Measurements from ENCODE around the gene EGLN1.

The EGLN1 gene

DNA sequence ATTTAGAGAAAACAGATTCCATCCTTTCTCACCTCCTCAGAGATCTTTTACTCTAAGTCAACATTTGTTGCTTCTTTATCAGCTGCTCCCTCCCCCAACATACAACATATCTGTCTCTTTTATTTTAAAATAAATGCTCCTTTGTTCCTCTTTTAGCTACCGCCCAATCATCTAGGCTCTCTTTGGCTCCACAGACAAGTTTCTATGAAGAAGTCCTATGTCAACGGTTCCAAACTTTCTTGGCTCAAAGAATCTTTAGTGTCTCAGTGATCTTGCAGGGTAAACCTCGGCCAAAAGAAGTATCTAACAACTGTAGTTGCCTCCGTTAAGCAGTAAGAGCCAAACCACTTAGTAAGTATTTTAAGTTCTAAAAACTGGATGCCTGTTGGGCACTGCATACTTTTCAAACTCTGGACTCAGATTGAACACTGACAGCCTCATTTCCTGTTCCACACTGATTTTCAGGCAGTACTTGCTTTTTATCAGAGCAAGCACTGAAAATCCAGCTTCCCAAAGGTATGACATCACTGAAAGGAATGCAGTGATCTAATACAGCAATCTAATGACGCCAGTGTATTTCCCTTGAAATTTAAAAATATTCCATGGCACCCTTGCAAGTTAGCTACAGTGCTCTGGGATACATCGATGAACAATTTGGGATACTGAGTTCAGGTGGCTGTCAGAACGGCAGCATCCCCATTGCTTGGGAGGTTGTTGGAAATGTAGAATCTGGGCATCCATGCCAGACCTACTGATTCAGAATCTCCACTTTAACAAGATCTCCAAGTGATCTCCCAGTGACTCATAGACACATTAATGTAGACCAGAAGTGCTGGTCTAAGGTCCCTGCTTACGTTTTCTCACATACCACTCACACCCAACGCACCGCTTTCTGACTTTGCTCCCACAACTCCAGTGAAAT lies 26.8 kb downstream of the EGLN1 start:
- no peak for DNase-seq

DNA sequence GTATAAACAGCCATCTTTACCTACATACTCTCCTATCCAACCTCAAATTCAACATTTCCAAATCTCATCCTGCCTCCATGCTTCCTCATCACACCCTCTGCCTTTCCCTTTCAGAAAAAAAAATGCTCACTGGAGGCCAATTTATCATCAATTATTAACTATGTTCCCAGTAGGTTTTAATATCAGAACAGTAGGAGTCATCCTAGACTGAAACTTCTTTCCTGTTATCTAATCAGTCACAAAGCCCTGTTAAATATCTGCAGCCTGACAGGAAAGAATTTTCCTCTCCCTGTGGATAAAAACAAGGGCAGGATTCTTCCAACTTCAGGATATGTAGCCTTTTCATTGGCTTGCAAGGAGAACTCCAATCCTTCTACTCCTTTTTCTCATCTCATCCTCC lies 28.4 kb downstream of the EGLN1 start:
- no peak for DNase-seq

DNA sequence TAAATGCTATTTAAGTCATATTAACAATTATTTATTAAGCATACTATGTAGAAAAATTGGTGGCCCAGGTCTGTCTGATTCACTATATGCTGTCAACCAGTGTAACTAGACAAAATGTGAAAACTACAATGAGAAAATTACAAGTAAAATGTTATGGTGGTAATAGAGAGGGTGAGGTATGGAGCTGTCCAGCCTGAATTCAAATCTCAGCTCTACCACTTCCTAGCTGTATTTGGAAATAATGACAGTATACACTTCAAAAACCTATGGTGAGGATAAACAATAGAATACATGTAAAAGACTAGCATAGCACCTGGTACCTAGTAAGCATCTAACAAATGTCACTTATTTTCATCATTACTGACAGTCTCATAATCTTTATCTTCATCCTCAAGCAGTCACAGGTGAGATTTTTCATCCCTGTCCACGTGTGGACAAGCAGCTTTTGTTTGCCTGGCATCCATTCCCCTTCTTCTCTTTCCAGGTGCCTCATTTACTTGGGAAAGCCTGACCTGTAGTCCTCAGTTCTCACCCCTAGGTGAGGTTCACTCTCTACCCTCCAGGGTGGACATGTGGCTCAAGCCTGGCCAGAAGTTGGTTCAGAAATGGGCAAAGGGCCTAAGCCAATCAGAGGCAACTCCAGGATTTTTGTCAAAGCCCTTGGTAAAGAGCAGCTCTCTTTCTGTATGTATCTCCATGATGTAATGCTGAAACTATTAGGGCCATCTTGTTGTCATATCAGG lies 29.5 kb downstream of the EGLN1 start:
- DNase-seq: no peak

DNA sequence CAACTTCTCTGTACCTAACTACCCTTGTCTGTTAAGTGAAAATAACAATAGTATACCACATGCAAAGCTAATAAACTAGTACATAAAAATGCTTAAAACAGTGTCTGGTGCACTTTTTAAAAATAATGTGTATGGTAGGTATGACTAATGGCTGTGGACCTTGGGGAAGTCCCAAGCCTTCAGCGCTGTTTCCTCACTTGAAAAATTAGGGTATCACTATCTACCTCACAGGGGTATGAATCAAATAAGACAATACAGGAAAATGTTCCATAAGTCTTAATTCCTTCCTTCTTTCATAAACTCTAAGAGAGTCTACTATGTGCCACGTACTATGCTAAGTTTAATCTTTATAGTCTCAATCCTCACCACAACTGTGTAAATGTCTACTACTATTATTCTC lies 32.0 kb downstream of the EGLN1 start:
- no peak for DNase-seq

DNA sequence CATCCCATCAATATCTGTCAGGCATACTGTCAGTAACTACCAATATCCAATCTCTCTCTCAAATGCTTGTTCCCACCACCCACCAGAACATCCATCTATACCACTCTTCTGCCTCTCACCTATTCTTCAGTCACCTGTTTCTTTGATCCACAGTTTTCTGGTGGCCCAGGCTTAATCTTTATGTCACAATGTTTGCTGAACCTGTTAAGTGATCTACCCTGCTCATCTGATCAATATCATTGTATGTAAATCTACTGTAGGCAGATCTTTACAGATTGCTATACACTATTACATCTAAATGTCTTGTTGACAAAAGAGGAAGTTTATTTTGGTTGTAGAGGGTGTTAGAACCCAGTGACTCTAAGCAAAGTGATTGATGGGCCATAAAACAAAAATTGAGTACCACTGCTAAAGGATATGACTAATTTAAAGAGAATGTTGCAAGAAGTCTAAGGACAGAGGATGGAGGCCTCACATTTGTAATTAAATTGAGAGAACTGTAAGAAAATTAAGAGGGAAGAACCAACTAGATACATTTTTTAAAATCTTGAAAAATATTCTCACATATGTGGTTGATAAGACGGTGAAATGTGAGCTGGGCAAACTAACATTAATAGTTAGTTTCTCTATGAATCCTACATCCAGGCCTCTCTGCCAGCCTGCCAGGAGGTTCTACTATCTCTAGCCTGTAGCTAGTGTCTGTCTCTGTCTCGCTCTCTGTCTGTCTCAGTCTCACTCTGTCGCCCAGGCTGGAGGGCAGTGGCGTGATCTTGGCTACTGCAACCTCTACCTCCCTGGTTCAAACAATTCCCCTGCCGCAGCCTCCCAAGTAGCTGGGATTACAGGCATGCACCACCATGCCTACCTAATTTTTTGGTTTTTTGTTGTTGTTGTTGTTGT lies 34.1 kb downstream of the EGLN1 start:
- no peak for DNase-seq

DNA sequence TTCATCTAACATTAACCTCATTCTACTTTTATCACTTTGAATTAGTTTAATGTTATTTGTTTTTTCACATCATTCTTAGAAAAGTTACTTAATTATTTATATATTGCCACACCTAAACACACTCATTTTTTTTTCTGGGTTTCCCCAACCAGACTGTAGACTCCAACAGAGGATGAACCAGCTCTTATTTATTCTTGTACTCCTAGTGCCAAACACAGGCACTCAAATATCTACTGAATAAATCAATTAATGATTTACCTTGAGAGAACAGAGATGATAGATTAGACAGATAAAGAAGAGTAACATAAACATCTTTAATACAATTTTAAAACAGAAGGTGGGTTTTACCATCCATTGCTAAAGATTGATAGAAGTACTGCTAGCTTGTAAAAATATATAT lies 35.6 kb downstream of the EGLN1 start:
- no peak for DNase-seq

DNA sequence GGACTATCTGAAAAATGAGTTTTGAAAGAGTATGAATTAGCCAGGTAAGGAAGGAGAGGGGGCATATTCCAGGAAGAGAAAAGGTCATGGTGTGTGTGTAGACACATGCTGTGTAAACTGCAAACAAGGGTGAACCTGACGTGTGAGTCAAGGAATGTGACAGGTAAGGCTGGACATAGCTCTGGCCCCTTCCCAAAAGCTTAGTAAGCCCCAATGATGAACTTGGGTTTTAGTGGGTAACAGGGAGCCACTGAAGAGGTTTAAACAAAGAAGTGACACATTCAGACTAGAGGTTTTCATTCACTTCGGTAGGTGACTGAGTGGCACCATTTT lies 36.7 kb downstream of the EGLN1 start:
- no peak for DNase-seq

DNA sequence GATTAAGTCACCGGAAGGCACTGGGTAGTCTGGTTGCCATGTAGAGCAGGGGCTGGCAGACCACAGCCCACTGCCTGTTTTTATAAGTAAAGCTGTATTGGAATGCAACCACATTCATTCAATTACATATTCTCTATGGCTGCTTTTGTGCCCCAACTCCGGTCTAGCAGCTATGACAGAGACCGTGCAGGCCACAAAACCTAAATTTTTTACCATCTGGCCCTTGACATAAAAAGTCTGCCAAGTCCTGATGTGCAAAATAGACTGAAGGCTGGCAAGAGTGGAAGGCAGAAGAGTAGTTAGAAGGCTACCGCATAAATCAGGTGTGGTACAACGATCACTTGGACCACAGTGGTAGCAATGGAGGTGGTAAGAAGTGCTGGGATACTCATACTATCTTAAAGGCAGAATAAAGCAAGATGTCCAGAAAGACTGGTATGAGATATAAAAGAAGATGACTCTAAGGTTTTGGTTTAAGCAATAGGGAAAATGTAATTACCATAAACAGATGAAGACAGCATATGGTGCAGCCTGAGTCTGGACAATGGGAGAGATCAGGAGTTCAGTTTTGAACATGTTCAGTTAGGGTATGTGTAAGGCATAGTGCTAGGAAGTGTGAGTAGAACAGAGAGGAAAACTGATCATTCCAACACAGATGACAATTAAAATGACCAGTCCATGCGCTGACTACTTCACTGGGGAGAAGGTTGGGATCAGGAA lies 37.2 kb downstream of the EGLN1 start:
- DNase-seq: no peak

DNA sequence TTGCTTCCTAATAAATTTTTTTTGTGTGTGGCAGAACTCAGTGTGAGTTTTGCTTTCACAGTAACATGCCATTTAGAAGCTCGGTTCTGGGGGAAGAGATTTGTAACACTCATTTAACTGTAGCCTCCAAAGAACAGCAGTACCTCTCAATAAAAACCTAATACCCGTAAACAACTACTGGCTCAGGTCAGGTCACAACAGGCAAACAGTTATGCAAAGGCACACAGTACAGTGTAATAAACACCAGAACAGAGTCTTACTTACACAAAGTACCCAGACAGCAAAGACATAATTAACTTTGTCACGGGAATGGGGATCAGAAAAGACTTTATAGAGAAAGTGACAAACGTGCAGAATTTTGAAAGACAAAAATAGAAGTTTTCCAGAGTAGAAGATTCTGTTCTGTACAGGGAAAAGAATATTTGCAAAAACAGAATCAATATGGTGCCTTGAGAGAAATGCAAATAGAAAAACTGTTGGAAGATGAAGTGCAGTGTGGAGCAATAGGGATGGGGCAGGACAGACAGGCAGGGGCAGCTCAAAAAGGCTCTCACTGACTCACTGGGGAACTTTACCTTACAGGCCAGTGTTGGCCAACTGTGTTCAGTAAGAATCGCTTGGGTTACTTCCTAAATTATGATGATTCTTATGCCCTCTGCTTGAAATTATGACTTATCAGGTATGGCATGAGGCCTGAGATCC lies 38.8 kb downstream of the EGLN1 start:
- no peak for DNase-seq

DNA sequence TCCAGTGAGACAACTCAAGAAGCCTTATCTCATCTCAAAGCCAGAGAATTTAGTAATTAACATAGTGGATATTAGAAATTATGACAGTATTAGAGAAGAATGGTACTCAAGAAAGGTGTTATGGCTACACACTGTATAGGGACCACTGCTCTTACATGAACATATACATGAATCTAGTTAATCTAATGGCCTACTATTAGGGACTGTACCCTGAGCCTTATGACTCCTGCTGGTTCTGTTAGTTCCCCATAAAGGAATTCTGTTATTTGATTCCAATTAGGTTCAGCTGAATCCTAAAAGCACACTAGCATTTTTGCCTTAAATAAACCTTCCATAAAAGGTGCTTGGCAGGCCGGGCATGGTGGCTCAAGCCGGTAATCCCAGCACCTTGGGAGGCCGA lies 39.7 kb downstream of the EGLN1 start:
- no peak for DNase-seq

DNA sequence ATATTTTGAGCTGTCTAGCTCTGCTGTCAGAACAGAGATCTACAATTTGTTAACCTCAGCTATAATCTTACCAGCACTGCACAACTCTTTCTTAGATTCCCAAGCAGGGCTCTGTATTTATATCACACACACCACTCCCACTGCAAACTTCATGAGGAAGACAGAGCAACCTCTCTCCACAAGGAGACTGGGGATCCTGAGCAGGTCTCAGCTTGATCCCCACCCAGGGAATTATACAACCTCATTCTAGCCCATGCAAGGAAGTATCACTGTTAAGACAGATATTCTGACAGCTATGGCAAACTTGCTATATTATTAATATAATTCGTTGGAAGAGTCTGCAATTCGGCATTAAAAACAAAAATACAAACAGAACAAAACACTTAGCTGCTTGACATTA lies 40.4 kb downstream of the EGLN1 start:
- DNase-seq: no peak

DNA sequence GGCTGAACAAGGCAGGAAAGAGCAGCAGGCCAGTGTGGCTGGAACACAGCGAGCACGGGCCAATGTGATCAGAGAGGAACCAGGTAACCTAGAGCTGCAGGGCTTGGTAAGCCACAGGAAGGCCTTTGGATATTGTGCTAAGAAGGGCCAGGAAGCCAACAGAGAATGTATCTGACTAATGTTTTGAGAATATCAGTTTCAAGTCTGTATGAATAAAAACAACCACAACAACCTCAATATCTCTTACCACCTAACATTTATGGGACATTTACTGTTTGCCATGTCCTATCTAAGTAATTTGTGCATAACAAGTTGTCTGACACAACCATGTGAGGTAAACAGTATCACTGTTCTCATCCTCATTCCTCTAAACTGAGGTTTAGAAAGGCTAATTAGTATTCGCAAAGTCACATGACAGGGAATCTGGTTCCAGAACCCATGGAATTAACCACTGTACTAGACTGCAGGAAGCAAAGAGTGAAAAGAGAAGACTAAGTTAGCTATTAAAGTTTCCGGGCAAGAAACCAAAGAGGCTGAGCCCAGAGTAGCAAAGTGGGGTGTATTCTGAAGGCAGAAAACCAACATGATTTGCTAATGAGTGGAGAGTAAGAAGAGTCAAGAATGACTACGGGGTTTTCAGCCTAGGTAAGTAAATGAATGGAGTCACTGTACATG lies 45.1 kb downstream of the EGLN1 start:
- no peak for DNase-seq

DNA sequence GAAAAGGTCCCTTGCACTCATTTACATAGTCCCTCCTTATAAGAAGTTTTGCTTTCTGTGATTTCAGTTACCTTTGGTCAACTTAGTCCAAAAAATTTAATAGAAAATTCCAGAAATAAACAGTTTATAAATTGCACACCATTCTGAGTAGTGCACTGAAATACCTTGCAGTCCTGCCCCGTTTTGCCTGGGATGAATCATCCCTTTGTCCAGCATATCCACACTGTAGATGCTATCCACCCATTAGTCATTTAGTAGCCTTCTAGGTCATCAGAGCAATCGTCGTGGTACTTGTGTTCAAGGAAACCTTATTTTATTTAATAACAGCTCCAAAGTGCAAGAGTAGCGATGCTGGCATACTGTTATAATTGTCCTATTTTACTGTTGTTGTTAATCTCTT lies 46.0 kb downstream of the EGLN1 start:
- no peak for DNase-seq

DNA sequence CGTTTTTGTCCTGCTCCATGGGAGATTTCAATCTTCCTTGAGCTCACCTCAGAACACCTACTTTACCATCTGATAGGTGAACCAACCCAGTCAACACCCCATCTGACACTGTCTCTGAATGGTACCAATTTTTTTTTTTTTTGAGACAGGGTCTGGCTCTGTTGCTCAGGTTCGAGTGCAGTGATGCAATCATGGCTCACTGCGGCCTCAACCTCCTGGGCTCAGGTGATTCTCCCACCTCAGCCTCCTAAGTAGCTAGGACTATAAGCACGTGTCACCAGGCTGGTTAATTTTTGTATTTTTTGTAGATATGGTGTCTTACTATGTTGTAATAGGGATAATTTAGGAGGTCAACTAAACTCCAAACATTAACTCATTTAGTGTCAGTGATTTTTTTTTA lies 47.7 kb downstream of the EGLN1 start:
- DNase-seq: no peak

DNA sequence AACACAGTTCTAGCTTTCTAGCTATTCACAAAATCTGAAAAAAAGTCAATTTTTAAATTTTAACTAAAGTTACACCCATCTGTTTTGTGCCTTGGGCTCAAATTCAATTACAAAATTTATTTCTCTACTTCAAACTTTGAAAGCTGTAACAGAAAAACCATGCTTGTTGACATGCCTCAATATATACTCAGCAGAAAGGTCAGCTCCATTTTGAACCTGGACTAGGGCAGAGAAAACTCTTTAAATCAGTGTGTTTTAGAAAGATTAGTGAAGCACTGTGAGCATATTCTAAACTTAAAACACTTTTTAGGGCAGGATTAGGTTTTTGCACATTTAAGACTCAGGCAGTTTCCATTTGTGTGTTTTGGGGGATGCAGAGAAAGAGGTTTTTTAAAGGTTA lies 49.6 kb downstream of the EGLN1 start:
- DNase-seq: no peak

DNA sequence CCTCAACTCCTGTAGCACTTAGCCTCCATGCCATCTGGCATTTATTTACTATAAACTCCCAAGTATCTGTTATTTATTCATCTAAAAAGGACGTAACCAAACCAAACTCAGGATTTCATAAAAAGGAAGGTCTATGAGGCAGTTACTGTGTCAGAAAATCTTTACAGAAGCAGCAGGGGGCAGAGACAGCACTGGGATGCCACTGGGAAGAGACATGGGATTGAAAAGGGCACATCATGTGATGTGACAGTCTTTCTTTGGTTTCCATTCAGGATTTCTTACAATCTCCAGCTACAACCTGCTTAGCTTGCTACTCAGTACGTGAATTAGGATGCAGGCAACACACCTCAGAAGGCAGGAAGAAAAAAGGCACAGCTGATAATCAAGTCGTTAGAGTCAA lies 52.8 kb downstream of the EGLN1 start:
- DNase-seq: no peak

DNA sequence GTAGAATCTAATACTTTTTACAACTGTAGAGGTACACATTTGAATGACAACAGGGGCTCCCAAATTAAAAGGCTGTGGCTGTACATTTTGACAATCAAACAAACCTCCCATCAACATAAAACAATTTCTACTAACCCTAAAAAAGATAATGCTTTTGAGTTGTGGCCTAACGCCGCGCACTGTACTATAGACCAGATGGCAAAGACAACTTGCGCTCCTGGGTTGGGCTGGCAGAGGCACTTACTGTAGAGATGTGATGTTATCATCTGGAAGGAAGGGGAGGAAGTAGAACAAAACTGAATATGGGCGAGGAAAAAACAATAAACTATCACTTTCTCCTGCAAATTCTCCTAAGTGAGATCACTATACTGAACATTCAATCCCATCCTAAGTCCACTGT lies 57.9 kb downstream of the EGLN1 start:
- DNase-seq: no peak

DNA sequence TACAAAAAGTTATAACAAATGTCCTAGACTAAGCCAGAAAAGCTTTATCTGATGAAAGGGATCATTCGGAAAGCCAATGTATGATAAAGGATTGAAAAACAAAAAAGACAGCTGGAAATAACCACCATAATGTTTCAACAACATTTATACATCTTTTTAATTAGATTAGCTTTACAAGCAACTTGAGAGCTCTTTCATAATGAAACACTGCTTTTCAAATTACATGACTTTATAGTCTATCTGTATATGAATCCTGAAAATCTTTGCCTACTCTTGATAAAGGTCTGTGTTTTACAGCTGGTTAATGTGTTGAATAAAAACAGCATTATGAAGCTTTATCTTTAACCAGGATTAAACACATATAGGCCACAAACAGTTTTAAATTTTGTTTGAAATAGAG lies 58.5 kb downstream of the EGLN1 start:
- no peak for DNase-seq

DNA sequence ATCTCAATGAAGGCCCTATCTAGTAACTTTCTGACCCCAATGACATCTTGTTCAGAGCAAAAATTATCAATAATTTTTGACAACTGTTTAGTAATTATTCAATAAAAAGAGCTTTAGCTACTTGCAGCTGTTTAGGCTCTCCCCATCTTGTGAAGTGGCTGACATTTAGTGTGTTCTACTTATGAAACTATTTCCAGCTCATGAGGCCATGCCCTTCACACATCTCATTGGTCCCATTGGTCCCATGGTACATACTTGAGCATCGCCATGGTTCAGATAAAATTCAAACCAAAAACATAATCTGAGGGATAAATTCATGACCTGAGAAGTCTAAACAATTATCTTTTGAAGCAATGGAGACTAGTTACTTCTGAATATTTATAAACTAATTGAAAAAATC lies 59.8 kb downstream of the EGLN1 start:
- no peak for DNase-seq

DNA sequence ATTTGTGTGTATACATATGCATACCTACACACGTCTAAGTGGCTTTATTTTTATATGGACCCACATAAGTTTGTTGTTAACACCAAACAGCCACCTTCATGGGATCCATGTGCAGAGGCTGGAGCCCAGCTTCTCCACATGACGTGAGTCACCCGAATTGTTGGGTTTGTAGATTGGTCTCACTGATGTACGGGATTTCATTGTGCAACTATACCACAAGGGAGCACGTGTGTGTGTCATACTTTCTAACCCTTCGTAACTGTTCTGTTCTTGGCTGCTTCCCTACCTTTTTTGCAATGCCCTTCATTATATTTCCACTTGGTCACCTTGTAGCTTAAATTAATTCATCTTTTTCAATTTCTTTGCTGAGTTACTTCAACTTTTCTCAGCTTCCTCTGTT lies 63.0 kb downstream of the EGLN1 start:
- DNase-seq: no peak

DNA sequence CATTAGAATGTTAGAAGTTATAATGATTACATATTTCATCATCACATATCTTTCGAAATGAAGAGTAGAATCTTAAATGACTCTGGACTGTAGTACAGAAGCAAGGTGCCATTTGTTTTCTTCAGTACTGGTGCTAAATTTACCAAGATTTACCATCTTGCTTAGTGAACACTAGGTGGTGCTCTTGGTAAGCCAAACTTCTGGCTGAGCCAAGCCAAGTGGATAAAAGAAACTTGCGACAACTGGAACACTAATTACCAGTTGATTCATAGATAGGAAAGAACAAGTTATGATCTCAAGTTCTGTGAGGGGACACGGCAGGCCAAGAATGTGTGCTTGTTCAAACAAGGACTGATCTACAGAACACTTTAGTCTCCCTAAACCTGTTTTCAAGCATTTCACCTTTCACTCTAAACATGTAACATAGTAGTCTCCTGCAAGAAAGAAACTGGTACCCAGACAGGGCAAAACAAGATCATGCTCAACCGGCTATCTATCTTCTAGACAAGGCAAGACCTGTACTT lies 64.2 kb downstream of the EGLN1 start:
- peak; percentile 72 for DNase-seq

Data from NCI-H2227 treated with DMSO at 0.1 percent for 48 hours (cell line).